Spleen (tissue), 7 donors: ENCODE data around the gene PCSK4.

Experiments
- CTCF ChIP-seq, 11 experiments: fragments of 200-600 bp in 7 of 11; fragments of 450-650 bp in 4 of 11; sonication (generic) in 4 of 11; IDR thresholded peaks in 8 of 11; conservative IDR thresholded peaks in 3 of 11; 1 replicate in 7 of 11; 2 replicates in 4 of 11; pipeline versions ENCODE4 v1.4.0 to v1.8.0; 2016 to 2021; ENCODE audit warnings: antibody characterized with exemption in 11 of 11, inconsistent platforms in 4 of 11, mild to moderate bottlenecking in 1 of 11
- POLR2A ChIP-seq, 3 donors: fragments of 450-650 bp; IDR thresholded peaks; one replicate each; pipeline ENCODE4 v1.5.1; 2017; ENCODE audit warnings: antibody characterized with exemption in 3 of 3, mild to moderate bottlenecking in 1 of 3
- donor health status: DM: no; HTN: no; CAD: no; lungs with moderate emphysema.
- donor health status: DM: no; HTN: no; CAD: no.
- donor health status: DM: no; HTN: no; CAD: no.

GRCh38 chr19:1474011-1474764 lies 16.0 kb downstream of the PCSK4 start:
- TF ChIP-seq CTCF (IDR thresholded peaks at IDR 0.05 in 8 of 11, conservative IDR thresholded peaks at IDR 0.05 in 3 of 11), result no peak
- TF ChIP-seq POLR2A (IDR thresholded peaks at IDR 0.05), result no peak
